ENCODE data around the gene C20orf144.
"Not testable (repeated sequence)": the region's sequence is repeated elsewhere in the genome, so short reads cannot be mapped to it uniquely, and the experiment has no call there.

Gene C20orf144

DNA sequence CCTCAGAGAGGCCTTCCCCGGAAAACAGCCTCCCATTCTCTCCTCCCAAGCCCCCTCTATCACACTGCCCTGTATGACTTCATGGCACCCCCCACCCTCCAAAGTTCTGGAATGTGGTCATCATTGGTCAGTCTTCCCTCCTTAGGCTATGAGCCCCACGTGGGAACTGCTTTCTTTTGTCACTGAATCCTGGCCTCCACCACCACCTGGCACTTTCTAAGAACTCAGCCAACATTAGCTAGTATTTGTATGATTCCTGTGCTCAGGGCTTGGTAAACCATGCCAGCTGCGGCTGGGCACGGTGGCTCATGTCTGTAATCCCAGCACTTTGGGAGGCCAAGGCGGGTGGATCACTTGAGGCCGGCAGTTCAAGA lies 32.5 kb downstream of the C20orf144 start:
- no peak for DNase-seq (ENCODE audit: low read depth)

DNA sequence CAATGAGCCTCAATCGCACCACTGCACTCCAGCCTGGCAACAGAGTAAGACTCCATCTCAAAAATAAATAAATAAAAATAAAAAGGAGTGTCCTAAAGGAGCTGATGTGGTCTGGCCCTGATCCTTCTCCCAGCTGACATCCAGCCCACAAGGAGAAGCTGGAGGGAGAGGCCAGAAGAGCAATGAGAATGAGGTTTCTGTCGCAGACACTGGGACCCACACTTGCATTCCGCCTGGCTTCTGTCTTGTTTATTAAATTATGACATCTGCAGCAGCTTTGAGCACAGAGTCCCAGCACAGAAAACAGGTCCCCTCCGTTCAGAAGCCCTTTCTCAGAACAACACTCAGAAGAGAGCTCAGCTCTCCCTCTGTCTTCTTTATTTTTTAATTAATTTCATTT lies 34.3 kb downstream of the C20orf144 start:
- no peak for DNase-seq (ENCODE audit: low read depth)

DNA sequence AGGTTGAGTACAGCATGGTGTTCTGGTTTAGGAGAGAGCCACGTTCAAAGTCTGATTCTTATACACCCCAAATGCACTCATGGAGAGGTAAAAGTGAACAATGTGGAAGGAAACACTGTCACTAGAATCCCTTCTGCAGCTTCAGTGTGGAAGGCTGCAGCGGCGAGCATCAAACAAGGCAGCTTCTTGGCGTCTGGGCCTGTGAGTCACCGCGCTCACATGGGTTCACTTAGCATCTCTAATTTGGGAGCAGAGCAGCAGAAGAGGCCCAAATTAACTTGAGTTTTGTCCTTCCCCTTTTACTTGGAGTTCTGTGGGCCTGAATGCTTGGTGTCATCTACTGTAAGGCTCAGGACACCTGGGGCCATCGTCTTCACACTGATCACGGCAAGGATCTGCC lies 35.0 kb downstream of the C20orf144 start:
- no peak for DNase-seq (ENCODE audit: low read depth)

DNA sequence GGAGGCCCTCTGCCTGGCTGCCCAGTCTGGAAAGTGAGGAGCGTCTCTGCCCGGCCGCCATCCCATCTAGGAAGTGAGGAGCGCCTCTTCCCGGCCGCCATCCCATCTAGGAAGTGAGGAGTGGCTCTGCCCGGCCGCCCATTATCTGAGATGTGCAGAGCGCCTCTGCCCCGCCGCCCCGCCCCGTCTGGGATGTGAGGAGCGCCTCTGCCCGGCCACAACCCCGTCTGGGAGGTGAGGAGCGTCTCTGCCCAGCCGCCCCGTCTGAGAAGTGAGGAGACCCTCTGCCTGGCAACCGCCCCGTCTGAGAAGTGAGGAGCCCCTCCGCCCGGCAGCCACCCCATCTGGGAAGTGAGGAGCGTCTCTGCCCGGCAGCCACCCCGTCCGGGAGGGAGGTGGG lies 36.8 kb downstream of the C20orf144 start:
- not testable (repeated sequence) for DNase-seq (ENCODE audit: low read depth)

DNA sequence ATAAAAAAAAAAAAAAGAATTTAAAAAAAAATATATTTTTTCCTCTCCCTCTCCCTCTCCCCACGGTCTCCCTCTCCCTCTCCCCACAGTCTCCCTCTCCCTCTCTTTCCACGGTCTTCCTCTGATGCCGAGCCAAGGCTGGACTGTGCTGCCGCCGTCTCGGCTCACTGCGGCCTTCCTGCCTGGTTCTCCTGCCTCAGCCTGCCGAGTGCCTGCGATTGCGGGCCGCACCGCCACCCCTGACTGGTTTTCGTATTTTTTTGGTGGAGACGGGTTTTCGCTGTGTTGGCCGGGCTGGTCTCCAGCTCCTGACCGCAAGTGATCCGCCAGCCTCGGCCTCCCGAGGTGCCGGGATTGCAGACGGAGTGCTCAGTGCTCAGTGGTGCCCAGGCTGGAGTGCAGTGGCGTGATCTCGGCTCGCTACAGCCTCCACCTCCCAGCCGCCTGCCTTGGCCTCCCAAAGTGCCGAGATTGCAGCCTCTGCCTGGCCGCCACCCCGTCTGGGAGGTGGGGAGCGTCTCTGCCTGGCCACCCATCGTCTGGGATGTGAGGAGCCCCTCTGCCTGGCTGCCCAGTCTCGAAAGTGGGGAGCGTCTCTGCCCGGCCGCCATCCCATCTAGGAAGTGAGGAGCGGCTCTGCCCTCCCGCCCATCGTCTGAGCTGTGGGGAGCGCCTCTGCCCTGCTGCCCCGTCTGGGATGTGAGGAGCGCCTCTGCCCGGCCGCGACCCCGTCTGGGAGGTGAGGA lies 38.7 kb downstream of the C20orf144 start:
- DNase-seq (ENCODE audit: low read depth) = not testable (repeated sequence)

DNA sequence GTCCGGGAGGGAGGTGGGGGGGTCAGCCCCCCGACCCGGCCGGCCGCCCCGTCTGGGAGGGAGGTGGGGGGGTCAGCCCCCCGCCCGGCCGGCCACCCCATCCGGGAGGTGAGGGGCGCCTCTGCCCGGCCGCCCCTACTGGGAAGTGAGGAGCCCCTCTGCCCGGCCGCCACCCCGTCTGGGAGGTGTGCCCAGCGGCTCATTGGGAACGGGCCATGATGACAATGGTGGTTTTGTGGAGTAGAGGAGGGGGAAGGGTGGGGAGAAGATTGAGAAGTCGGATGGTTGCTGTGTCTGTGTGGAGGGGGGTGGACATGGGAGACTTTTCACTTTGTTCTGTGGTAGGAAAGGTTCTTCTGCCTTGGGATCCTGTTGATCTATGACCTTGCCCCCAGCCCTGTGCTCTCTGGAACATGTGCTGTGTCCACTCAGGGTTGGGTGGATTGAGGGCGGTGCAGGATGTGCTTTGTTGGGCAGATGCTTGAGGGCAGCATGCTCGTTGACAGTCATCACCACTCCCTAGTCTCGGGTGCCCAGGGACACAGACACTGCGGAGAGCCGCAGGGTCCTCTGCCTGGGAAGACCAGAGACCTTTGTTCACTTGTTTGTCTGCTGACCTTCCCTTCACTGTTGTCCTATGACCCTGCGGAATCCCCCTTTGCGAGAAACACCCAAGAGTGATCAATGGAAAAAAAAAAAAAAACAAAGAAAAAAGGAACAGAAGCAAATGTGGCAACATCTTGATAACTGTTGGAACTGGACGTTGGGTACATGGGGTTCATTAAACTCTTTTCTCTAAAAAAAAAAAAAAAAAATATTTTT lies 39.7 kb downstream of the C20orf144 start:
- no peak for DNase-seq (ENCODE audit: low read depth)

DNA sequence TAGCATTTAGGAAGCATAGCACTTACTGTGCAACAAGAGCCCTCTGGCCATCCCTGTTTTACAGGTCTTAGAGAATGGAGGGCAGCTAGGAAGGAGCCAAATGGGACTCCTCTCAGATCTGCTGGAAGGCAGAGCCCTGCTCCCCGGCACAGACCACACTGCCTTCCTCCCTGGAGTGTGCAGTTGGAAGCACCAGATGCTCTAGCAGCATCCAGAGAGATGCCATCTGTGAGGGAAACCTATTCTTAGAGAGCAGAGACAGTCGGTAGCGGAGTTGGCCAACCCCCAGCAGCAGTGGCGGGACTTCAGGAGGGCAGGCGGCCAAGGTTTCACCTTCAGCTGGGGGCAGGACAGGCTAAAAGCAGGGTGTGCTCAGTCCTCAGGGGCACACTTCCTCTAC lies 40.7 kb downstream of the C20orf144 start:
- DNase-seq (ENCODE audit: low read depth) = no peak

DNA sequence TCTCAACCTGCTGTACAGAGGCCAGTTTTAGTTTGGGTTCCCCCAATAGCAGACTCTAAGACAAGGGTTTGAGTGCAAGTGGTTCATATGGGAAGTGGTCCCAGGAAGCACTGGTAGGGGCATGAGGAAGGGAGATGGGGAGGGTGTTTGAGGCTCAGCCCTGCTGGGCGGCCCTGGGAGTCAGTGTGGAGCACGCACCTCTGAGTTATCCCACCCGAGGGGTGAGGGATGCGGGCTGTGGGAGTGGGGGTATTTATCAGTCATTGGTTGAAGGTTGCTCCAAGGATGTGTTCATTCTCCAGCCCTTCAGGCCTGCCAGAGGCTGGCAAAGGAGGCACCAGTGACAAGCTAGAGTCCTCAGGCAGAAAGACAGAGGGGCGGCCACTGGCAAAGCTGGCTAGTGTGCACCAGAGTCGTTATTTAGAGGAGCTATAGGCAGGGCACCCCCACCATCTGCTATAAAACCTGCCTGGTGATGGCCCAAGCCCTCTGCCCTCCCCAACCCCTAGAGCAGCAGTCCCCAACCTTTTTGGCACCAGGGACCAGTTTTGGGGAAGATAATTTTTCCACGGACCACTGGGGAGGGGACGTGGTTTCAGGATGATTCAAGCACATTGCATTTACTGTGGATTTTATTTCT lies 41.5 kb downstream of the C20orf144 start:
- DNase-seq (ENCODE audit: low read depth) = no peak

DNA sequence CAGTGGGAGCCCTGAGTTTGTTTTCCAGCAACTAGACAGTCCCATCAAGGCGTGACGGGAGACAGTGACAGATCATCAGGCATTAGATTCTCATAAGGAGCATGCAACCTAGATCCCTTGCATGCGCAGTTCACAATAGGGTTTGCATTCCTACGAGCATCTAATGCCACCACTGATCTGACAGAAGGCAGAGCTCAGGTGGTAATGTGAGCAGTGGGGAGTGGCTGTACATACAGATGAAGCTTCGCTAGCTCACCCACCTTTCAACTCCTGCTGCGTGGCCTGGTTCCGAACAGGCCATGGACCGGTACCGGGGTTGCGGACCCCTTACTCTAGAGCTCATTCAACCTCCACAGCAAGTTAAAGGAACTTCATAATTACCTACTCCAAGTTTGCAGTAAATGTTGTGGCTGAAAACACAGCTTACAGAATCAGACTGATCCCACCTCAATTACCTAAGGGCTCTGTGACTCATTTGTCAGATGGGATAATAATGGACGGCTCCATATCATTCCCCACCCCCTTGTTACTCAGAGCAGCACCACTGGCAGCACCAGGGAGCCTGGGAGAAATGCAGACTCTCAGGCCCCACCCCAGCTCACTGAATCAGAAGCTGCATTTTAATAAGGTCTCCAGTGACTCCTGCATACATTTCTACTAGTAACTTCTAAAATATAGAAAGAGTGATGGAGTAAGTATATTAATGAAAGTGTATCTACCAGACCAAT lies 42.2 kb downstream of the C20orf144 start:
- no peak for DNase-seq (ENCODE audit: low read depth)

DNA sequence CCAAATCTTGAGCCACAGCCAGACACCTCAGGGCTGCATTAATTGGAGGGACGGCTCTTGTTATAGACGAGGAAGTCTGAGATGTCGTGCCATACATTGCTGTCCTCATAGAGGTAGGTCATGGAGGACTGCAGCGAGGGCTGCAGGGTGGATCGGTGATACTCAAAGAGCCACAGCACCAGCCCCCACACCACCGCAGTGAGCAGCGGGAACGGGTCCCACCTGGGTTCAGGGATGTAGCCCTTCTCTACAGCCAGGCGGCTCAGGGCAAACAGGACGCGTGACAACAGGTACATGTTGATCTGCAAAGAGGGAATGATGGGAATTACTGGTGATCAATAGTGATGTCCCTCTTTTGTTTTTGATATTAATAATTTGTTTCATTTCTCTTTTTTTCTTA lies 45.5 kb downstream of the C20orf144 start:
- no peak for DNase-seq (ENCODE audit: low read depth)

DNA sequence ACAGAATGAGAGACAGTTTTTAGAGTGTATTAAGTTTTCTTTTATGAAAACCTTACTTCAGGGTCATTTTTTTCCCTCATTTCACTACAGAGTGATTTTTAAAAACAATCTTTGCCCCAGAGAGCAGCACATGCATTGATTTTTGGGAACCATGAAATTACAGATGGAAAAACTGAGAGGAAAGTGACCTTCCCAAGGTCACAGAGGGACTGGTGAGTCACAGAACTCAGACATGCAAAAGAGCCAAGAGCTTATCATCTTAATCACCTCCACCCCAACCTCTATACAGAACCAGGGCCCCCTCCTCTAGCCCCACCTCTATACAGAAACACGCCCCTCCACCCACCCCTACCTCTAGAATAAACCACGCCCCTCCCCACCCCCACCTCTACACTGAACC lies 47.3 kb downstream of the C20orf144 start:
- DNase-seq (ENCODE audit: low read depth) = no peak

DNA sequence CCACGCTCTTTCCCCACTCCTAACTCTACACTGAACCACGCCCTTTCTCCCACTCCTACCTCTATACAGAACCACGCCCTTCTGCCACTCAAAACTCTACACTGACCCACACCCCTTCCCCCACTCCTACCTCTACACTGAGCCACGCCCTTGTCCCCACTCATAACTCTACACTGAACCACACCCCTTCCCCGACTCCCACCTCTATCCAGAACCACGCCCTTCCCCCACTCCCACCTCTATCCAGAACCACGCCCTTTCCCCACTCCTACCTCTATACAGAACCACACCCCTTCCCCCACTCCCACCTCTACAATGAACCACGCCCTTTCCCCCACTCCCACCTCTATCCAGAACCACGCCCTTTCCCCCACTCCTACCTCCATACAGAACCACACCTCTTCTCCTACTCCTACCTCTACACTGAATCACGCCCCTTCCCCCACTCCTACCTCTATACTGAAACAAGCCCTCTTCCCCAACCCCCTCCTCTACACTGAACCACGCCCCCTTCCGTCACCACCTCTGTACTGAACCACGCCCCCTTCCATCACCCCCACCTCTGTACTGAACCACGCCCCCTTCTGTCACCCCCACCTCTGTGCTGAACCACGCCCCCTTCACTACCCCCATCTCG lies 47.9 kb downstream of the C20orf144 start:
- DNase-seq (ENCODE audit: low read depth) = no peak

DNA sequence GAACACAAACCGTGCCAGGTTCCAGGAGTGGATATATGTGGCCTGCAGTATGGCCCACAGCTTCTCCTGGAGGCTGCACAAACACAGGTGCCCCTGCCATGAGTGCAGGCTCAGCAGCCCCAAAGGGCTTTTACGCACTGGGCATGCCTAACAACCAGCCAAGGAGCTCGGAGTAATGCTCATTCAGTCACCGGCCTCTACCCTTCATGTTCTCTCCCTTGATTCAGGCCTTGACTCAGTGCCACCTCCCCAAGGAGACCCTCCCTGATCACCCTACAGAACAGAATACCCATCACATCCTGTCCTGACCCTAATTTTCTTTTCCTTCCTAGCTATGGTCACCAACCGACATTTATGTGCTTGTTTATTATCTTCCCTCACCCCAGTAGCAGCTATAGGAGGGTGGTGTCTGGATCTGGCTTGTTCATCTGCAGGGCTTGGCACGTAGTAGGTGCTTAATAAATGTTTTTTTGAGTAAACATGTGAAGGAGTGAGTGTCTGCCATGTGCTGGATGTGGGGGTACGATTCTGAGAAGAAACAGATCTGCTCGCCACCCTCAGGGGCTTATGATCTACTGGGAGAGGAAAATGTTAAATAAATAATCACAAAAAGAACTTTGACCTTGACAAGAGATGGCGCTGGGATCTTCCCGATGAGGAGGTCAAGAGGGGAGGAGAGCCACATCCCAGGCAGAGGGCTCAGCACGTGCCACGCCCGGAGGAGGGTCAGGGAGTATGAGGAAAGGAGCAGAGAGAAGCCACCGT lies 48.7 kb downstream of the C20orf144 start:
- no peak for DNase-seq (ENCODE audit: low read depth)

DNA sequence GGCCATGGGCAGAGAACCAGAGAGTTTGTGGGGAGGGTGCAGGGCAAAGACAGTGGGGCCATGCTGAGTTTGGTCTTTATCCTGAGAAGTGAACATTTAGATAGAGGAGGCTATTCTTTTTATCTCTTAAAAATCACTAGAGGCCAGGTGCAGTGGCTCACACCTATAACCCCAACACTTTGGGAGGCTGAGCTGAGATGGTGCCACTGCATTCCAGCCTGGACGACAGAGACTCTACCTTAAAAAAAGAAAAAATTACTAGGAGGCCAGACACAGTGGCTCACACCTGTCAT lies 49.3 kb downstream of the C20orf144 start:
- DNase-seq (ENCODE audit: low read depth) = no peak
